HEK293 (cell line): ENCODE data around the gene GLRX2.
A peak's percentile ranks its signal among the peaks of the same experiment; 100 is the strongest.

Source experiments
- IKZF3 ChIP-seq: fragments of 450-650 bp; IDR thresholded peaks from 2 replicates; pipeline ENCODE4 v1.5.0; 2018; ENCODE audit warnings: missing biosample characterization, mild to moderate bottlenecking, missing genetic modification characterization, moderate library complexity
- MYNN ChIP-seq: fragments of 450-650 bp; formaldehyde crosslinking; IDR thresholded peaks from 2 replicates; pipeline ENCODE4 v1.5.1; 2016; ENCODE audit warnings: missing biosample characterization, missing genetic modification characterization, borderline replicate concordance
- PRDM4 ChIP-seq: fragments of 450-650 bp; formaldehyde crosslinking; IDR thresholded peaks from 2 replicates; pipeline ENCODE4 v1.5.1; 2017; ENCODE audit warnings: missing biosample characterization, missing genetic modification characterization
- SCRT1 ChIP-seq: fragments of 450-650 bp; formaldehyde crosslinking; IDR thresholded peaks from 2 replicates; pipeline ENCODE4 v1.5.1; 2016; ENCODE audit warnings: missing biosample characterization, missing genetic modification characterization, borderline replicate concordance
- SP3 ChIP-seq: fragments of 450-650 bp; formaldehyde crosslinking; IDR thresholded peaks from 2 replicates; pipeline ENCODE4 v1.5.1; 2016; ENCODE audit warnings: missing biosample characterization, missing genetic modification characterization
- TRIM28 ChIP-seq: IDR thresholded peaks from 2 replicates; pipeline ENCODE4 v1.6.1; 2011; ENCODE audit warnings: low read length, control low read depth, borderline replicate concordance
- ZBTB11 ChIP-seq: fragments of 450-650 bp; formaldehyde crosslinking; conservative IDR thresholded peaks from 2 replicates; pipeline ENCODE4 v1.5.1; 2016; ENCODE audit warnings: low read depth, missing biosample characterization, missing genetic modification characterization
- ZFP37 ChIP-seq: fragments of 450-650 bp; formaldehyde crosslinking; IDR thresholded peaks from 2 replicates; pipeline ENCODE4 v1.5.1; 2016; ENCODE audit warnings: missing biosample characterization, missing genetic modification characterization
- ZIC2 ChIP-seq: fragments of 450-650 bp; formaldehyde crosslinking; IDR thresholded peaks from 2 replicates; pipeline ENCODE4 v1.5.1; 2016; ENCODE audit warnings: missing biosample characterization, missing genetic modification characterization
- ZNF112 ChIP-seq: fragments of 450-650 bp; formaldehyde crosslinking; IDR thresholded peaks from 2 replicates; pipeline ENCODE4 v1.5.0; 2017; ENCODE audit warnings: missing biosample characterization, missing genetic modification characterization
- ZNF146 ChIP-seq: fragments of 450-650 bp; formaldehyde crosslinking; IDR thresholded peaks from 2 replicates; pipeline ENCODE4 v1.5.1; 2016; ENCODE audit warnings: missing biosample characterization, missing genetic modification characterization
- ZNF211 ChIP-seq: fragments of 450-650 bp; formaldehyde crosslinking; IDR thresholded peaks from 2 replicates; pipeline ENCODE4 v1.5.1; 2016; ENCODE audit warnings: low read depth, missing biosample characterization, missing genetic modification characterization
- ZNF23 ChIP-seq: fragments of 450-650 bp; formaldehyde crosslinking; IDR thresholded peaks from 2 replicates; pipeline ENCODE4 v1.5.1; 2016; ENCODE audit warnings: missing biosample characterization, missing genetic modification characterization, borderline replicate concordance
- ZNF354C ChIP-seq: fragments of 450-650 bp; formaldehyde crosslinking; IDR thresholded peaks from 2 replicates; pipeline ENCODE4 v1.5.1; 2016; ENCODE audit warnings: missing biosample characterization, missing genetic modification characterization, low read depth, borderline replicate concordance
- ZNF391 ChIP-seq: fragments of 450-650 bp; formaldehyde crosslinking; IDR thresholded peaks from 2 replicates; pipeline ENCODE4 v1.5.1; 2016; ENCODE audit warnings: low read depth, missing biosample characterization, missing genetic modification characterization, borderline replicate concordance
- ZNF488 ChIP-seq: fragments of 450-650 bp; formaldehyde crosslinking; IDR thresholded peaks from 2 replicates; pipeline ENCODE4 v1.5.1; 2016; ENCODE audit warnings: missing biosample characterization, missing genetic modification characterization
- ZNF513 ChIP-seq: fragments of 450-650 bp; IDR thresholded peaks from 2 replicates; pipeline ENCODE4 v1.5.1; 2018; ENCODE audit warnings: missing biosample characterization, missing genetic modification characterization
- ZNF596 ChIP-seq: fragments of 450-650 bp; IDR thresholded peaks from 2 replicates; pipeline ENCODE4 v1.5.0; 2018; ENCODE audit warnings: missing biosample characterization, mild to moderate bottlenecking, missing genetic modification characterization, moderate library complexity
- ZNF610 ChIP-seq: fragments of 450-650 bp; formaldehyde crosslinking; IDR thresholded peaks from 2 replicates; pipeline ENCODE4 v1.5.1; 2016; ENCODE audit warnings: missing biosample characterization, missing genetic modification characterization, borderline replicate concordance
- ZNF624 ChIP-seq: fragments of 450-650 bp; formaldehyde crosslinking; IDR thresholded peaks from 2 replicates; pipeline ENCODE4 v1.5.1; 2017; ENCODE audit warnings: missing biosample characterization, missing genetic modification characterization
- ZNF645 ChIP-seq: fragments of 450-650 bp; formaldehyde crosslinking; IDR thresholded peaks from 2 replicates; pipeline ENCODE4; 2016; ENCODE audit warnings: missing biosample characterization, missing genetic modification characterization
- ZNF654 ChIP-seq: fragments of 450-650 bp; formaldehyde crosslinking; IDR thresholded peaks from 2 replicates; pipeline ENCODE4 v1.5.1; 2016; ENCODE audit warnings: low read depth, missing biosample characterization, missing genetic modification characterization
- ZNF747 ChIP-seq: fragments of 450-650 bp; formaldehyde crosslinking; IDR thresholded peaks from 2 replicates; pipeline ENCODE4 v1.5.1; 2016; ENCODE audit warnings: missing biosample characterization, missing genetic modification characterization
- ZNF76 ChIP-seq: fragments of 450-650 bp; formaldehyde crosslinking; IDR thresholded peaks from 2 replicates; pipeline ENCODE4; 2016; ENCODE audit warnings: low read depth, missing biosample characterization, missing genetic modification characterization, borderline replicate concordance
- ZNF785 ChIP-seq: fragments of 450-650 bp; formaldehyde crosslinking; IDR thresholded peaks from 2 replicates; pipeline ENCODE4 v1.5.1; 2016; ENCODE audit warnings: missing biosample characterization, missing genetic modification characterization
- ZSCAN30 ChIP-seq: fragments of 450-650 bp; IDR thresholded peaks from 2 replicates; pipeline ENCODE4 v1.5.1; 2018; ENCODE audit warnings: missing biosample characterization, mild to moderate bottlenecking, missing genetic modification characterization, moderate library complexity

Gene GLRX2

GRCh38 chr1:193059282-193060114 lies 45.7 kb downstream of the GLRX2 start, which contains the start of the genes RO60 and UCHL5 (continued):
- TF ChIP-seq PRDM4 (tag by site-specific recombination), result peak; percentile 63
- peak; percentile 97 for TF ChIP-seq ZNF76 (tag by site-specific recombination)
- peak; percentile 92 for TF ChIP-seq SCRT1 (tag by site-specific recombination)
- TF ChIP-seq ZNF624 (tag by site-specific recombination), result no peak
- no peak for TF ChIP-seq ZNF747
- no peak for TF ChIP-seq ZNF112 (tag by site-specific recombination)
- TF ChIP-seq TRIM28, result peak; percentile 49; the same call in 1 of the 2 replicates
- no peak for TF ChIP-seq ZNF596 (tag by site-specific recombination)
- peak; percentile 91 for TF ChIP-seq ZIC2 (tag by site-specific recombination)
- TF ChIP-seq SP3 (tag by site-specific recombination), result peak; percentile 93
- no peak for TF ChIP-seq ZNF654 (tag by site-specific recombination)
- TF ChIP-seq ZNF610 (tag by site-specific recombination), result peak; percentile 79
- no peak for TF ChIP-seq ZNF211 (tag by site-specific recombination)
- peak; percentile 5; the same call in 1 of the 2 replicates for TF ChIP-seq ZSCAN30 (tag by site-specific recombination)
- TF ChIP-seq ZNF391, result peak; percentile 68; the same call in 1 of the 2 replicates
- TF ChIP-seq ZNF645, result no peak
- TF ChIP-seq ZNF354C (tag by site-specific recombination), result no peak
- TF ChIP-seq MYNN (tag by site-specific recombination), result no peak
- TF ChIP-seq ZNF488 (tag by site-specific recombination), result no peak
- TF ChIP-seq ZNF513 (tag by site-specific recombination), result no peak
- no peak for TF ChIP-seq ZNF785 (tag by site-specific recombination)
- TF ChIP-seq ZBTB11 (tag by site-specific recombination), result peak; percentile 79
- peak; percentile 72 for TF ChIP-seq ZFP37
- peak; percentile 82 for TF ChIP-seq IKZF3 (tag by site-specific recombination)
- TF ChIP-seq ZNF146 (tag by site-specific recombination), result 0 out of 2 replicates have a peak, but pooled peaks have one; percentile 24
- no peak for TF ChIP-seq ZNF23 (tag by site-specific recombination)
